NCI-H1417 (cell line): ENCODE measurements around the gene RAB29.
"Not testable (repeated sequence)": the region's sequence is repeated elsewhere in the genome, so short reads cannot be mapped to it uniquely, and the experiment has no call there.

ENCODE experiments used
- DNase-seq, 3 experiments: peaks; one replicate each; lab custom pipeline; 2025; lab: John Stamatoyannopoulos, UW

RAB29 gene

DNA sequence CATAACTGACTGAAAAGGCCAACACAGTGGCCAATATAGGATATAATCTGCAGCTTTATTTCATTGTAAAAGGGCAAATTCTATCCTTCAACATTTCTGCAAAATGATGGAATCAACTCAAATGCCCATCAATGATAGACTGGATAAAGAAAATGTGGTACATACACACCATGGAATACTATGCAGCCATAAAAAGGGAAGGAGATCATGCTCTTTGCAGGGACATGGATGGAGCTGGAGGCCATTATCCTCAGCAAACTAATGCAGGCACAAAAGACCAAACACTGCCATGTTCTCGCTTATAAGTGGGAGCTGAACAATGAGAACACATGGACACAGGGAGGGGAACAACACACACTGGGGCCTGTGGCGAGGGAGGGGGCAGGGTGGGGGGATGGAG, 54.5 kb downstream of the RAB29 start:
- not testable (repeated sequence) for DNase-seq

DNA sequence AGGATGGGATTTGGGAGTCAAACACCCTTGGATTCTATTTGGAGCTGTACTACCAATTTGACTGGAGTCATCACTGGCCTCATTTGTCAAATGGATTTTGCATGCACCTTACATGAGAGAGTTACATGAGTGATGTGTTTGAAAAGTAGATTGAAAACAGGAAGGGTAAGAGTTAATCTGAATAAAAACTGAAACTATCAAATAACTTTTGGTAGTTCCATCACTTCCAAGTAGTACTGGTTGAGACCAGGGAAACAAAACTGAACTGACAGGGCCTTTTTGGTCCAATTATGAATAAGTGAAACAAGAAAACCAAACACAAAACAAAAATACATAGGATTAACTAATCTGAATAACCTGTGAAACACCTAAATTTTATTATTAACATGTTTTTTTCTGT, 55.5 kb downstream of the RAB29 start:
- DNase-seq, result no peak

DNA sequence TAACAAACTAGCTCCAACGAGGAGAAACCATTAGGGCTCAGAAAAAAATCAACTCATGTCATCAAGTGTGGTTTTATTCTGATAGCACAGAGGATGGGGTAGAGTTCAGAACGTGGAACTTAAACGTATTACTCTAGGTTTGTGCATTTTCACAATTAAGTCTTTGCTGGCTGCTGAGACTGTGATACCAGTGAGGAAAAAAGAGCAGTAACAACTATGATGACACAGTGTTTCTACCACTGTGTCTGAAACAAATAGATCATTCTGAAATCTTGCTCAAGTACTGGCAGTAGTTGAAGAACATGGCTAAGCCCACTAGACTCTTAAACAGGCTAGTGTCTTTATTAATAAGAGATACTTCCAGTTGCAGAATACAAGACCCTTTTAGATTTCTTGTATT, 56.3 kb downstream of the RAB29 start:
- no peak for DNase-seq
